Hematopoietic multipotent progenitor cell treated with erythropoietin and hydrocortisone succinate and interleukin-3 and kit ligand, for 17 days (in vitro differentiated cells): ENCODE measurements around the gene GPD1.
"Not testable (repeated sequence)": the region's sequence is repeated elsewhere in the genome, so short reads cannot be mapped to it uniquely, and the experiment has no call there.

Source experiments
- DNase-seq: peaks from one replicate; pipeline ENCODE4 v3.0.0-alpha.2; 2015; ENCODE audit warnings: low spot score

GPD1 gene

GRCh38 chr12:50073712-50074111, 30.1 kb upstream of the GPD1 start:
- DNase-seq: no peak

GRCh38 chr12:50074936-50075807, 28.6 kb upstream of the GPD1 start:
- peak; percentile 85 for DNase-seq

- DNase-seq: no peak
These were observed 28.0 kb upstream of the GPD1 start for GRCh38 chr12:50075808-50076170.

GRCh38 chr12:50077099-50077498, 26.7 kb upstream of the GPD1 start:
- no peak for DNase-seq

- no peak for DNase-seq
These were observed 25.5 kb upstream of the GPD1 start for GRCh38 chr12:50078281-50078680.

- no peak for DNase-seq
These were observed 24.0 kb upstream of the GPD1 start for GRCh38 chr12:50079771-50080170.

- no peak for DNase-seq
These were observed 22.6 kb upstream of the GPD1 start for GRCh38 chr12:50081096-50081808.

GRCh38 chr12:50082644-50083043, 21.2 kb upstream of the GPD1 start:
- no peak for DNase-seq

GRCh38 chr12:50083301-50083700, 20.5 kb upstream of the GPD1 start:
- DNase-seq: no peak

GRCh38 chr12:50084409-50084774, 19.4 kb upstream of the GPD1 start:
- not testable (repeated sequence) for DNase-seq

GRCh38 chr12:50084775-50085614, 18.8 kb upstream of the GPD1 start, which contains the start of gene SMARCD1:
TSS of gene SMARCD1 (plus strand) at chr12:50085342. CDS start at chr12:50085370, 28 bp downstream.
- peak; percentile 93 for DNase-seq

- no peak for DNase-seq
These were observed 18.2 kb upstream of the GPD1 start for GRCh38 chr12:50085615-50086072.

- no peak for DNase-seq
These were observed 17.7 kb upstream of the GPD1 start for GRCh38 chr12:50086148-50086547.

- DNase-seq: no peak
These were observed 16.7 kb upstream of the GPD1 start for GRCh38 chr12:50087151-50087550.

- DNase-seq: no peak
These were observed 15.8 kb upstream of the GPD1 start for GRCh38 chr12:50087995-50088394.

GRCh38 chr12:50088577-50089335, 15.1 kb upstream of the GPD1 start:
- DNase-seq: peak; percentile 83

- no peak for DNase-seq
These were observed 14.1 kb upstream of the GPD1 start for GRCh38 chr12:50089730-50090129.

- no peak for DNase-seq
These were observed 13.4 kb upstream of the GPD1 start for GRCh38 chr12:50090391-50090790.

- no peak for DNase-seq
These were observed 5.9 kb upstream of the GPD1 start for GRCh38 chr12:50097952-50098351.

GRCh38 chr12:50099302-50100008, 4.4 kb upstream of the GPD1 start:
- no peak for DNase-seq

GRCh38 chr12:50100561-50100960, 3.2 kb upstream of the GPD1 start:
- no peak for DNase-seq
